ENCODE measurements around the gene RPS4Y1. TPM values are rescaled to one million over a fixed set of nuclear protein-coding genes. Genes with fewer than 3 reads are reported as not detected.

The RPS4Y1 gene
- total RNA-seq, 2 donors from 2014 or later, result 125 to 133 TPM

DNA sequence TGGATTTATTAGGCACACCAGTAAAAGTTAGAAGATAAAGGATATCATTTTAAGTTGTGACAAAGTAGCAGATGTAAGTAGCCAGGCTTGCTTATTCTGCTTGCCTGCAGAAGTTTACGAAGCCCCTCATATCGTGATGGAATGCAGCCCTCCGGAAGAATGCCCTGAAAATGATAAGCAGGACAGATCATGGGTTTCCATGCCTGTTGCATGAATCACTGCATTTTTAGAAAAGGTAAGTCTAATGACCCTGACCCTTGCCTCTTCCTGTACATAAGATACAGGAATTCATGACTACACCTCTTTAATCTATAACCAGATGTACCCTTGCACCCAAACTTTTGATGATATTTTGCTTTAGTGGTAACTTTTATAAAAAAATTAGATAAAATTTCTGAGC is 16.9 kb upstream of the RPS4Y1 start:
- TF ChIP-seq, protein P1, sequence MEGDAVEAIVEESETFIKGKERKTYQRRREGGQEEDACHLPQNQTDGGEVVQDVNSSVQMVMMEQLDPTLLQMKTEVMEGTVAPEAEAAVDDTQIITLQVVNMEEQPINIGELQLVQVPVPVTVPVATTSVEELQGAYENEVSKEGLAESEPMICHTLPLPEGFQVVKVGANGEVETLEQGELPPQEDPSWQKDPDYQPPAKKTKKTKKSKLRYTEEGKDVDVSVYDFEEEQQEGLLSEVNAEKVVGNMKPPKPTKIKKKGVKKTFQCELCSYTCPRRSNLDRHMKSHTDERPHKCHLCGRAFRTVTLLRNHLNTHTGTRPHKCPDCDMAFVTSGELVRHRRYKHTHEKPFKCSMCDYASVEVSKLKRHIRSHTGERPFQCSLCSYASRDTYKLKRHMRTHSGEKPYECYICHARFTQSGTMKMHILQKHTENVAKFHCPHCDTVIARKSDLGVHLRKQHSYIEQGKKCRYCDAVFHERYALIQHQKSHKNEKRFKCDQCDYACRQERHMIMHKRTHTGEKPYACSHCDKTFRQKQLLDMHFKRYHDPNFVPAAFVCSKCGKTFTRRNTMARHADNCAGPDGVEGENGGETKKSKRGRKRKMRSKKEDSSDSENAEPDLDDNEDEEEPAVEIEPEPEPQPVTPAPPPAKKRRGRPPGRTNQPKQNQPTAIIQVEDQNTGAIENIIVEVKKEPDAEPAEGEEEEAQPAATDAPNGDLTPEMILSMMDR (IDR thresholded peaks at IDR 0.05), result no peak
- H3K4me1 ChIP-seq (ENCODE audit: control insufficient read depth in 1 of 2, low read depth in 2 of 2), result no peaks in the 10 kb centered on the region
- H3K4me3 ChIP-seq, result no peak overlapping the region
- no peaks in the 10 kb centered on the region for H3K9me3 ChIP-seq
- DNase-seq (ENCODE audit: low spot score) (no peak), ATAC-seq (ENCODE audit: insufficient number of reproducible peaks, low FRiP score, low read depth) (no peak)
- H3K36me3 ChIP-seq, result no peaks in the 10 kb centered on the region
- no peak overlapping the region for H3K27ac ChIP-seq
- H3K27me3 ChIP-seq (replicated peaks; ENCODE audit: insufficient read depth), result no peaks in the 10 kb centered on the region

DNA sequence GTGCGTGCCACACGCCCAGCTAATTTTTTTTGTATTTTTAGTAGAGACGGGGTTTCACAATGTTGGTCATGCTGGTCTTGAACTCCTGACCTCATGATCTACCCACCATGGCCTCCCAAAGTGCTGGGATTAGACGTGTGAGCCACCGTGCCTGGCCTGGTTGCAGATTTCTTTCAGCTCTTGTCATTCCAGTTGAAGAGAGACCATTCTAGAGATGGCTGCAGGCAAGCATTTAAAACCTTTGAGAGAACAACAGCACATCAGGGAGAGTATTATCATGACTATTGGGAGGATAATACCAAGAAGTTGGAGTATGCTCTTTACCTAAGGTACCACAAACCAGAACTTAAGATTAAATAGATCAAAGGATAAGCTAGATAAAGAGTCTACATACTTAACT is 12.9 kb upstream of the RPS4Y1 start:
- Histone ChIP-seq H3K36me3 (no peaks in the 10 kb centered on the region), H3K4me3 (no peak overlapping the region), H3K4me1 (ENCODE audit: control insufficient read depth in 1 of 2, low read depth in 2 of 2) (no peaks in the 10 kb centered on the region), H3K27me3 (replicated peaks; ENCODE audit: insufficient read depth) (no peaks in the 10 kb centered on the region), H3K9me3 (no peaks in the 10 kb centered on the region), H3K27ac (no peak overlapping the region)
- DNase-seq (ENCODE audit: low spot score) (no peak), ATAC-seq (ENCODE audit: insufficient number of reproducible peaks, low FRiP score, low read depth) (no peak)
- TF ChIP-seq, protein P1 (IDR thresholded peaks at IDR 0.05), result no peak

DNA sequence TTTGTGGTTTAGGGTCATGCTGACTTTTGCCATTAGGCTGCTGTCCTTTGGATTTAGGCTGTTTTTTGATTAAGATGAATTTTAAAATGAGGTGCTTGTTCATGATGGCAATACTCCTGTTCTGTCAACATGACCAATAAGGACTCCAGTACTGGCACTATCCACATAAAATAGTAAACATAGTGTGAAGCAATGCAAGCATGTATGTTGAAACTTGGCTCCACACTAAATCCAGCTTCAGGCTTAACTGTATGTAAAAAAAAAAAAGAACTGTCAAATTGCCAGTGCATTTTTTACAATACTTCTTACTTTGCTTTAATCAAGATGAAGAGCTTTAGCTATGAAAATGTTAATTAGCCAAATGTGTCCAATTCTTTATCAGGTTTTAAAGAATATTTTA is 6.2 kb upstream of the RPS4Y1 start:
- ATAC-seq (ENCODE audit: insufficient number of reproducible peaks, low FRiP score, low read depth), result no peak
- H3K27ac ChIP-seq, result no peak overlapping the region
- DNase-seq (ENCODE audit: low spot score), result no peak
- no peaks in the 10 kb centered on the region for H3K27me3 ChIP-seq (replicated peaks; ENCODE audit: insufficient read depth)
- no peaks in the 10 kb centered on the region for H3K36me3 ChIP-seq
- TF ChIP-seq, protein P1 (IDR thresholded peaks at IDR 0.05), result no peak
- no peak overlapping the region for H3K4me3 ChIP-seq
- no peaks in the 10 kb centered on the region for H3K4me1 ChIP-seq (ENCODE audit: control insufficient read depth in 1 of 2, low read depth in 2 of 2)
- H3K9me3 ChIP-seq, result no peaks in the 10 kb centered on the region

DNA sequence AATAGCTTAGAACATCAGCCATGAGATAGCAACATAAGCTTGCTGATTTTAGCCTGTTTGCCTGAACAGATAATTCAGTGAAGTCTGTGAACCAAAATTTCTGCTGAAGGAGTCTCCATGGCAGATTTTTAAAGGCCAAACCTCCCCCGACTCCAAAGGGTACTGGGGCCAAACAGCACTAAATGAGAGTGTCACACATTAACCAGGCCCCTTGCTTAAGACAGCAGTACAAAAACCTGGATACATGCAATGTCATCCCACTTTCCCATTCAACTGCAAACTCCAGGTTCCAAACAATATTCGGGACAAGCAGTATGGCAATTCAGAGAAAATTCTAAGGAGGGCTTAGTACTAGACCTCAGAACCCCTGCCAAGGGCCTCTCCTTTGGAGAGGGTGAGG is 4.3 kb upstream of the RPS4Y1 start:
- Histone ChIP-seq H3K9me3 (no peaks in the 10 kb centered on the region), H3K27me3 (replicated peaks; ENCODE audit: insufficient read depth) (no peaks in the 10 kb centered on the region), H3K27ac (no peak overlapping the region), H3K4me1 (ENCODE audit: control insufficient read depth in 1 of 2, low read depth in 2 of 2) (no peaks in the 10 kb centered on the region), H3K4me3 (no peak overlapping the region), H3K36me3 (no peaks in the 10 kb centered on the region)
- TF ChIP-seq, protein P1 (IDR thresholded peaks at IDR 0.05), result no peak
- DNase-seq (ENCODE audit: low spot score) (no peak), ATAC-seq (ENCODE audit: insufficient number of reproducible peaks, low FRiP score, low read depth) (no peak)

DNA sequence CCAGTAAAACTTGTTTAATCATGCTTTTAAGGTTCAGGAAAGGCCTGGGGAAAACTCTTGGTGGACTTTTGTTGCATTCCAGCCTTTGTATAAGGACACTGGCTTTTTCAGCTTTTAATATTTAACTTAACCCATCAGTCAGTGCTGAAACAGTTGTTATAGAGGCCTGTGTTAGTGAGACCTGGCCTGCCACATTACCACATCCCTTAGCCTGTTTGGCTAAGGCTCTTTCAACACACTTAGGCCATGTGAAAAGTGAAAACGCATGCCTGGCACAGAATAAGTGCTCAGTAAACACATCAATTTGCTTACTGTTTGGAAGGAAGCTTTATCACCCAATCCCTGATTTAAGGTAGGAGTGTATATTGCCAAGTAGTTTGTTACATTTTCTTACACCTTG is 3.5 kb upstream of the RPS4Y1 start:
- TF ChIP-seq, protein P1 (IDR thresholded peaks at IDR 0.05), result no peak
- no peaks in the 10 kb centered on the region for H3K4me1 ChIP-seq (ENCODE audit: control insufficient read depth in 1 of 2, low read depth in 2 of 2)
- no peak overlapping the region for H3K4me3 ChIP-seq
- ATAC-seq (ENCODE audit: insufficient number of reproducible peaks, low FRiP score, low read depth), result no peak
- no peaks in the 10 kb centered on the region for H3K9me3 ChIP-seq
- H3K27ac ChIP-seq, result no peak overlapping the region
- H3K36me3 ChIP-seq, result no peaks in the 10 kb centered on the region
- H3K27me3 ChIP-seq (replicated peaks; ENCODE audit: insufficient read depth), result no peaks in the 10 kb centered on the region
- DNase-seq (ENCODE audit: low spot score), result no peak

Data from thoracic aorta (tissue), 2 donors.